ENCODE data around the gene CEBPB. TPM values are rescaled to one million over a fixed set of nuclear protein-coding genes. Genes with fewer than 3 reads are reported as not detected.

CEBPB gene
- 22.6 and 25.3 TPM in 2 replicates for total RNA-seq (2021)
- long read RNA-seq, partial matches to known transcripts = 0 of 1 reads
- long read RNA-seq, other reads (novel, unspliced or antisense) = 0 of 1 reads

GRCh38 chr20:50190251-50191064 is at the start of gene CEBPB:
Gene CEBPB, plus strand, starts transcription at chr20:50190830. Its CDS starts 204 bp downstream, at chr20:50191034.
- Mint-ChIP-seq H3K9me3 (no peaks in the 10 kb centered on the region; a peak in 2 of 5 replicates), H3K4me3 (peak within 1 kb of the TSS; percentile 84 to 90), H3K27me3 (ENCODE audit: low read depth) (peaks cover 8% of the 10 kb centered on the region), H3K4me1 (peaks cover 43 to 59% of the 10 kb centered on the region in 2 experiments), H3K36me3 (ENCODE audit: insufficient read depth in 1 of 3, low read depth in 3 of 3) (peaks cover 0 to 5% (median 0%) of the 10 kb centered on the region in 3 experiments; a peak in 3 of 7 replicates), H3K27ac (peak within 1 kb of the TSS in 2 of 3 experiments; percentile 74 to 85; a peak in 1 of 7 replicates)
- no peak within 1 kb of the TSS for H4K5ac ChIP-seq (ENCODE audit: insufficient read length, low read depth, low read length)
- H2AK5ac ChIP-seq (ENCODE audit: insufficient read length, low read length) = no peak within 1 kb of the TSS
- H4K91ac ChIP-seq (ENCODE audit: insufficient read length, low read depth, low read length) = no peak within 1 kb of the TSS
- no peak within 1 kb of the TSS for H3T11ph ChIP-seq (ENCODE audit: low read length)
- no peak within 1 kb of the TSS for H3K56ac ChIP-seq (ENCODE audit: insufficient read length, low read depth, low read length)
- TF ChIP-seq CTCF (conservative IDR thresholded peaks at IDR 0.05) = peak; percentile 84
- H3K27ac ChIP-seq (ENCODE audit: insufficient read length, low read depth, low read length) = no peak within 1 kb of the TSS
- no peak within 1 kb of the TSS for H2BK20ac ChIP-seq (ENCODE audit: low read depth, low read length, poor library complexity, severe bottlenecking)
- H3K79me2 ChIP-seq (ENCODE audit: insufficient read depth, low read length) = peaks cover 1% of the 10 kb centered on the region; the same call in 1 of the 2 replicates
- H3K4ac ChIP-seq (ENCODE audit: low read depth, low read length) = no peak within 1 kb of the TSS
- H3K4me1 ChIP-seq (ENCODE audit: insufficient read depth, low read length) = peaks cover 3% of the 10 kb centered on the region; the same call in 1 of the 2 replicates
- H3K4me2 ChIP-seq (ENCODE audit: insufficient read depth, insufficient read length, low read length) = peak within 1 kb of the TSS; percentile 40
- H3K18ac ChIP-seq (ENCODE audit: insufficient read length, low read depth, low read length) = peak within 1 kb of the TSS; percentile 46
- no peaks in the 10 kb centered on the region for H3K27me3 ChIP-seq (ENCODE audit: insufficient read depth, low read length)
- H3K9ac ChIP-seq (ENCODE audit: extremely low read depth, insufficient read length, low read length) = peak within 1 kb of the TSS; percentile 9
- H4K8ac ChIP-seq (replicated peaks; ENCODE audit: insufficient read length, low read depth, low read length) = no peak within 1 kb of the TSS
- WGBS (ENCODE audit: extremely low coverage, insufficient read length, low lambda C conversion rate) = no CpG with 5 or more reads among the region's 89 CpGs
- H3K79me1 ChIP-seq (ENCODE audit: insufficient read depth, low read depth, low read length, poor library complexity, severe bottlenecking) = no peaks in the 10 kb centered on the region
- peaks cover 3% of the 10 kb centered on the region for H4K20me1 ChIP-seq (ENCODE audit: control insufficient read depth, insufficient read depth, insufficient read length)
- H3K9me3 ChIP-seq (ENCODE audit: control insufficient read depth, low read depth, low read length) = no peaks in the 10 kb centered on the region
- no peak within 1 kb of the TSS for H2BK5ac ChIP-seq (ENCODE audit: insufficient read length, low read length)
- peak within 1 kb of the TSS; percentile 36 for H3K14ac ChIP-seq (ENCODE audit: insufficient read depth, low read length)
- peaks cover 5% of the 10 kb centered on the region for H3K23me2 ChIP-seq (ENCODE audit: insufficient read length, low read depth, low read length, poor library complexity, severe bottlenecking)
- no peak within 1 kb of the TSS for H2AFZ ChIP-seq (ENCODE audit: low read length)
- no peak within 1 kb of the TSS for H2BK15ac ChIP-seq (ENCODE audit: low read depth, low read length)
- peak; percentile 94 for DNase-seq
- H3K23ac ChIP-seq (ENCODE audit: insufficient read length, low read depth, low read length) = no peak within 1 kb of the TSS
- no peak within 1 kb of the TSS for H2BK12ac ChIP-seq (ENCODE audit: insufficient read length, low read depth, low read length)
- no peak within 1 kb of the TSS for H2BK120ac ChIP-seq (ENCODE audit: low read depth, low read length, poor library complexity, severe bottlenecking)
